Panc1 (cell line): ENCODE measurements around the gene TMEM163. TPM values are rescaled to one million over a fixed set of nuclear protein-coding genes. Genes with fewer than 3 reads are reported as not detected.

ENCODE experiments used
- ATAC-seq: fragments of 200-7000 bp; cut with Tn5 transposase; 2 replicates; pipeline ENCODE4 v1.9.1; 2020; ENCODE audit warnings: mild to moderate bottlenecking, moderate library complexity
- BruUV-seq: library from RNA; stranded (reverse); fragments of 400-500 nt; replicated peaks from 2 replicates; lab custom pipeline; 2021; lab: Mats Ljungman, UMichigan
- CTCF ChIA-PET: fragments of 300-600 bp; sonication (Branson Sonifier 250); formaldehyde crosslinking; loops from one replicate; lab custom pipeline; 2022; ENCODE audit warnings: antibody characterized with exemption; lab: Charles Lee
- POLR2A ChIA-PET: fragments of 300-600 bp; sonication (Branson Sonifier 250); formaldehyde crosslinking; loops from one replicate; lab custom pipeline; 2022; ENCODE audit warnings: antibody characterized with exemption; lab: Charles Lee
- DNase-seq: peaks from one replicate; pipeline ENCODE4 v3.0.0-alpha.2; 2010; ENCODE audit warnings: low read depth, low spot score
- H3K27ac ChIP-seq: 2 replicates; pipeline ENCODE4 v1.5.1; 2011; ENCODE audit warnings: mild to moderate bottlenecking, low read length, inconsistent platforms
- H3K27me3 ChIP-seq: fragments of 200-500 bp; sonication (Bioruptor generic); 2 replicates; pipeline ENCODE4 v1.6.0; 2014; ENCODE audit warnings: low read length, inconsistent platforms; ENCODE audit not compliant: control insufficient read depth, insufficient read depth
- H3K36me3 ChIP-seq: fragments of 200-500 bp; sonication (Bioruptor generic); 2 replicates; pipeline ENCODE4 v1.5.1; 2014; ENCODE audit warnings: inconsistent platforms, mild to moderate bottlenecking, low read length, moderate library complexity; ENCODE audit not compliant: control insufficient read depth, insufficient read depth
- H3K4me1 ChIP-seq: 2 replicates; pipeline ENCODE4 v1.5.1; 2011; ENCODE audit warnings: inconsistent platforms, mild to moderate bottlenecking, low read length, moderate library complexity; ENCODE audit not compliant: control insufficient read depth, insufficient read depth
- H3K4me3 ChIP-seq, 2 experiments: 2 replicates each; pipeline ENCODE4 v1.5.1; 2011 to 2012; ENCODE audit warnings: low read depth in 2 of 2, low read length in 2 of 2, mild to moderate bottlenecking in 2 of 2, inconsistent platforms in 1 of 2, moderate library complexity in 1 of 2
- H3K9me3 ChIP-seq: fragments of 200-500 bp; sonication (Bioruptor generic); 2 replicates; pipeline ENCODE4 v1.5.1; 2014; ENCODE audit warnings: low read depth, mild to moderate bottlenecking, inconsistent platforms, low read length, moderate library complexity; ENCODE audit not compliant: control insufficient read depth, insufficient read depth
- POLR2AphosphoS5 ChIP-seq: IDR thresholded peaks from 2 replicates; pipeline ENCODE4 v1.6.1; 2012; ENCODE audit warnings: mild to moderate bottlenecking, low read depth, low read length, moderate library complexity
- SIN3A ChIP-seq: IDR thresholded peaks from 2 replicates; pipeline ENCODE4 v1.6.1; 2012; ENCODE audit warnings: low read depth, mild to moderate bottlenecking, low read length, moderate library complexity, borderline replicate concordance; ENCODE audit not compliant: insufficient read depth
- TCF7L2 ChIP-seq: IDR thresholded peaks from 2 replicates; pipeline ENCODE4 v1.6.1; 2011; ENCODE audit warnings: mild to moderate bottlenecking, low read depth, low read length, inconsistent platforms
- in situ Hi-C: cut with HindIII; loops from 2 replicates; pipeline ENCODE4 v1.10.0; 2016; ENCODE audit warnings: low sequenced_read_pairs, low pct_unique_long_range_greater_than_20kb
- intact Hi-C: fragments of 100-400 bp; cut with micrococcal nuclease; formaldehyde crosslinking; loops from one replicate; pipeline ENCODE4 v1.10.0; 2022; ENCODE audit not compliant: unreplicated experiment
- total RNA-seq: library from RNA; stranded (reverse); gene quantifications from one replicate; pipeline ENCODE4 v1.2.1, GENCODE V29; 2021; ENCODE audit not compliant: unreplicated experiment
- TF ChIP-seq, protein P1 (sequence below): fragments of 450-650 bp; IDR thresholded peaks from 2 replicates; pipeline ENCODE4 v1.5.1; 2017; ENCODE audit warnings: mild to moderate bottlenecking
- TF ChIP-seq, protein P2 (sequence below), 2 experiments: IDR thresholded peaks; 2 replicates each; pipeline ENCODE4 v1.6.1; 2011 to 2012; ENCODE audit warnings: low read depth in 2 of 2, control low read depth in 1 of 2, low read length in 1 of 2, mild to moderate bottlenecking in 1 of 2, moderate library complexity in 1 of 2; ENCODE audit not compliant: insufficient read depth in 1 of 2

The TMEM163 gene
- total RNA-seq, 1 experiment from 2014 or later, result not detected

GRCh38 chr2:134602666-134603065, 116.1 kb downstream of the TMEM163 start:
- DNase-seq, result no peak
- intact Hi-C loops, result no loop called here
- in situ Hi-C loops, result no loop called here
- Histone ChIP-seq H3K4me1 (no peaks in the 10 kb centered on the region), H3K4me3 (no peak overlapping the region), H3K9me3 (no peaks in the 10 kb centered on the region), H3K36me3 (no peaks in the 10 kb centered on the region), H3K27ac (no peak overlapping the region), H3K27me3 (peaks cover 2% of the 10 kb centered on the region; the same call in 1 of the 2 replicates)
- no peak for ATAC-seq
- no TSS peak for BruUV-seq
- TF ChIP-seq POLR2AphosphoS5 (no peak), SIN3A (no peak), TCF7L2 (no peak)
- TF ChIP-seq, protein P1, sequence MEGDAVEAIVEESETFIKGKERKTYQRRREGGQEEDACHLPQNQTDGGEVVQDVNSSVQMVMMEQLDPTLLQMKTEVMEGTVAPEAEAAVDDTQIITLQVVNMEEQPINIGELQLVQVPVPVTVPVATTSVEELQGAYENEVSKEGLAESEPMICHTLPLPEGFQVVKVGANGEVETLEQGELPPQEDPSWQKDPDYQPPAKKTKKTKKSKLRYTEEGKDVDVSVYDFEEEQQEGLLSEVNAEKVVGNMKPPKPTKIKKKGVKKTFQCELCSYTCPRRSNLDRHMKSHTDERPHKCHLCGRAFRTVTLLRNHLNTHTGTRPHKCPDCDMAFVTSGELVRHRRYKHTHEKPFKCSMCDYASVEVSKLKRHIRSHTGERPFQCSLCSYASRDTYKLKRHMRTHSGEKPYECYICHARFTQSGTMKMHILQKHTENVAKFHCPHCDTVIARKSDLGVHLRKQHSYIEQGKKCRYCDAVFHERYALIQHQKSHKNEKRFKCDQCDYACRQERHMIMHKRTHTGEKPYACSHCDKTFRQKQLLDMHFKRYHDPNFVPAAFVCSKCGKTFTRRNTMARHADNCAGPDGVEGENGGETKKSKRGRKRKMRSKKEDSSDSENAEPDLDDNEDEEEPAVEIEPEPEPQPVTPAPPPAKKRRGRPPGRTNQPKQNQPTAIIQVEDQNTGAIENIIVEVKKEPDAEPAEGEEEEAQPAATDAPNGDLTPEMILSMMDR, result no peak
- TF ChIP-seq, protein P2, sequence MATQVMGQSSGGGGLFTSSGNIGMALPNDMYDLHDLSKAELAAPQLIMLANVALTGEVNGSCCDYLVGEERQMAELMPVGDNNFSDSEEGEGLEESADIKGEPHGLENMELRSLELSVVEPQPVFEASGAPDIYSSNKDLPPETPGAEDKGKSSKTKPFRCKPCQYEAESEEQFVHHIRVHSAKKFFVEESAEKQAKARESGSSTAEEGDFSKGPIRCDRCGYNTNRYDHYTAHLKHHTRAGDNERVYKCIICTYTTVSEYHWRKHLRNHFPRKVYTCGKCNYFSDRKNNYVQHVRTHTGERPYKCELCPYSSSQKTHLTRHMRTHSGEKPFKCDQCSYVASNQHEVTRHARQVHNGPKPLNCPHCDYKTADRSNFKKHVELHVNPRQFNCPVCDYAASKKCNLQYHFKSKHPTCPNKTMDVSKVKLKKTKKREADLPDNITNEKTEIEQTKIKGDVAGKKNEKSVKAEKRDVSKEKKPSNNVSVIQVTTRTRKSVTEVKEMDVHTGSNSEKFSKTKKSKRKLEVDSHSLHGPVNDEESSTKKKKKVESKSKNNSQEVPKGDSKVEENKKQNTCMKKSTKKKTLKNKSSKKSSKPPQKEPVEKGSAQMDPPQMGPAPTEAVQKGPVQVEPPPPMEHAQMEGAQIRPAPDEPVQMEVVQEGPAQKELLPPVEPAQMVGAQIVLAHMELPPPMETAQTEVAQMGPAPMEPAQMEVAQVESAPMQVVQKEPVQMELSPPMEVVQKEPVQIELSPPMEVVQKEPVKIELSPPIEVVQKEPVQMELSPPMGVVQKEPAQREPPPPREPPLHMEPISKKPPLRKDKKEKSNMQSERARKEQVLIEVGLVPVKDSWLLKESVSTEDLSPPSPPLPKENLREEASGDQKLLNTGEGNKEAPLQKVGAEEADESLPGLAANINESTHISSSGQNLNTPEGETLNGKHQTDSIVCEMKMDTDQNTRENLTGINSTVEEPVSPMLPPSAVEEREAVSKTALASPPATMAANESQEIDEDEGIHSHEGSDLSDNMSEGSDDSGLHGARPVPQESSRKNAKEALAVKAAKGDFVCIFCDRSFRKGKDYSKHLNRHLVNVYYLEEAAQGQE (IDR thresholded peaks at IDR 0.05; ENCODE audit: insufficient read depth in 1 of 2, low read depth in 2 of 2, low read length in 1 of 2), result no peak
- ChIA-PET POLR2A (no interaction called here), CTCF (no interaction called here)

GRCh38 chr2:134601264-134601663, 117.5 kb downstream of the TMEM163 start:
- CTCF ChIA-PET, result no interaction called here
- no TSS peak for BruUV-seq
- DNase-seq, result no peak
- intact Hi-C loops (no loop called here), in situ Hi-C loops (no loop called here)
- no peak for TF ChIP-seq SIN3A
- TF ChIP-seq, protein P1, result no peak
- TF ChIP-seq TCF7L2, result no peak
- TF ChIP-seq, protein P2 (IDR thresholded peaks at IDR 0.05; ENCODE audit: insufficient read depth in 1 of 2, low read depth in 2 of 2, low read length in 1 of 2), result no peak
- no peak for TF ChIP-seq POLR2AphosphoS5
- no peaks in the 10 kb centered on the region for H3K9me3 ChIP-seq
- no peaks in the 10 kb centered on the region for H3K4me1 ChIP-seq
- peaks cover 2% of the 10 kb centered on the region; the same call in 1 of the 2 replicates for H3K27me3 ChIP-seq
- no peak overlapping the region for H3K27ac ChIP-seq
- POLR2A ChIA-PET, result no interaction called here
- no peak overlapping the region for H3K4me3 ChIP-seq
- no peaks in the 10 kb centered on the region for H3K36me3 ChIP-seq
- ATAC-seq, result no peak
